ENCODE data around the gene PRKCA.

DNA sequence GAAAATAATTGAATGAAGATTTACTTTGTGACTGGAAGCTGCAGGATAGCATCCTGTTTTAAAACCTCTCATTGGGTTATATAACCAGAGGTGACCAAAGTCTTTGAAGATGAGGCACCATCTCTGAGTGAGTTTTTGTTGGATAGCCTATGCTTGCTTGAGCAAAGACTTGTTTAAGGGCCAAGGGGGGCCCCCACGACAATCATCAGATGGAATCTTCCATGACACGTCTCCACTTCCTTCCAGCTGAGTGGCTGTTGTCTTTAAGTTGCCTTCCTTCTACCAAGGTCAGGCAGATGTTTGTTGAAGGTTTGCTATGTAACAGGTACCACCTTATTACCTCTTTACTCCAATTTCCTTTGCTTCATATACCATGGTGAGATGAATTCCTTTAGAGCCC lies 188.8 kb downstream of the PRKCA start:
- TF ChIP-seq, protein P1, sequence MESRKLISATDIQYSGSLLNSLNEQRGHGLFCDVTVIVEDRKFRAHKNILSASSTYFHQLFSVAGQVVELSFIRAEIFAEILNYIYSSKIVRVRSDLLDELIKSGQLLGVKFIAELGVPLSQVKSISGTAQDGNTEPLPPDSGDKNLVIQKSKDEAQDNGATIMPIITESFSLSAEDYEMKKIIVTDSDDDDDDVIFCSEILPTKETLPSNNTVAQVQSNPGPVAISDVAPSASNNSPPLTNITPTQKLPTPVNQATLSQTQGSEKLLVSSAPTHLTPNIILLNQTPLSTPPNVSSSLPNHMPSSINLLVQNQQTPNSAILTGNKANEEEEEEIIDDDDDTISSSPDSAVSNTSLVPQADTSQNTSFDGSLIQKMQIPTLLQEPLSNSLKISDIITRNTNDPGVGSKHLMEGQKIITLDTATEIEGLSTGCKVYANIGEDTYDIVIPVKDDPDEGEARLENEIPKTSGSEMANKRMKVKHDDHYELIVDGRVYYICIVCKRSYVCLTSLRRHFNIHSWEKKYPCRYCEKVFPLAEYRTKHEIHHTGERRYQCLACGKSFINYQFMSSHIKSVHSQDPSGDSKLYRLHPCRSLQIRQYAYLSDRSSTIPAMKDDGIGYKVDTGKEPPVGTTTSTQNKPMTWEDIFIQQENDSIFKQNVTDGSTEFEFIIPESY (IDR thresholded peaks at IDR 0.05) = no peak
- TF ChIP-seq ATF3 (IDR thresholded peaks at IDR 0.05) (no peak), RAD21 (IDR thresholded peaks at IDR 0.05) (no peak), CTCF (IDR thresholded peaks at IDR 0.05; ENCODE audit: low read depth, low read length, missing input control) (no peak), TAF1 (conservative IDR thresholded peaks at IDR 0.05) (no peak), EGR1 (IDR thresholded peaks at IDR 0.05; ENCODE audit: low read depth in 2 of 2) (no peak), REST (IDR thresholded peaks at IDR 0.05) (no peak), YY1 (IDR thresholded peaks at IDR 0.05) (no peak)
- TF ChIP-seq, protein P2, sequence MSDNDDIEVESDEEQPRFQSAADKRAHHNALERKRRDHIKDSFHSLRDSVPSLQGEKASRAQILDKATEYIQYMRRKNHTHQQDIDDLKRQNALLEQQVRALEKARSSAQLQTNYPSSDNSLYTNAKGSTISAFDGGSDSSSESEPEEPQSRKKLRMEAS (IDR thresholded peaks at IDR 0.05) = no peak

Measured in liver (tissue), 3 donors.